Activated CD4-positive, alpha-beta T cell treated with anti-CD3 and anti-CD28 coated beads, Interleukin-2, amount 50 U/mL, for 4 hours (primary cell): ENCODE results near the gene XCL1.

Source experiments
- DNase-seq, 2 experiments: peaks; one replicate each; pipeline ENCODE4 v3.0.0-alpha.2; 2020

XCL1 gene

GRCh38 chr1:168607872-168608428, 31.5 kb downstream of the XCL1 start:
- DNase-seq = no peak

DNA sequence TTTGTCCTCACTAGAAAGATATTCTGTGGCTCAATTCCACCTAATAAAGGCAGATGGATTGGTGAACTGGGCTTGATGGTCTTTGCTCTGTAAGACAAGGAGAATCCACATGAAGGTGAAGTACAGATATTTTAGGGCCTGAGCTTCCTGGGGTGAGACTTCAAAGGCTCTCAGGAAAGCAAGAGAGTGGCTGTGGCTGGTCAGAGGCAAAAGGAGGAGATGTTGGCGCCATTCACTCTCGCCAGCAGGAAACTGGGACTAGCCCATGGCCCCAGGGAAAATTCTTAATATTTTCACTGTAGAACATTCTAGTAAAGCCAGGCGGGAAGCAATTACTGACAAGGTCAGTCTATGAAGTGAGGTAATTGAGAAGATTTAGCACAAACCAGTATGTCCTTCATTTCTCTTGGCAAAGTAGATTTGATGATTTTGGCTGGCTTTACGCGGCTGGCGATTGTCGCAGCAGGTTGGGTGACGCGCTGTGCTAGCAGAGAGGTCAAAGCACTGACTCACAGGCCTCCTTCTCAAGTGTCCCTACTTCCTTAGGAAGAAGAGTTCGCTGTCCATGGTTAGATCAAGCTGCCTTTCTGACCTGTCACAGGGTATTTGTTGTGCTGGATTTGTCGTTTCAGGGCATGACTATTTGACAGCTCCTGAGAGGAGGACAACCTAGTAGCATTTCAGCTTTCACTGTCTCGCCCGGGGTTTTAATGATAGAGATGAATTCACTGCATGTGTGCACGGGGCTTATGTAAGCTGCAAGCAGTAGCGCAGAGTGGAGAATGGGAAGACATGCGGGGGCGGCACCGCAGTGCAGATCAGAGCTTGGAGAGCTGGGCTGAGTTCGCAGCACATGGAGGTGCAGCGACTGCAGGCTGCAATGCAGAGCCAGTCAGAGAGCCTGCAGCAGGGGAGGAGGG, 32.7 kb downstream of the XCL1 start:
- no peak for DNase-seq

GRCh38 chr1:168609741-168610510, 33.5 kb downstream of the XCL1 start:
- no peak for DNase-seq

DNA sequence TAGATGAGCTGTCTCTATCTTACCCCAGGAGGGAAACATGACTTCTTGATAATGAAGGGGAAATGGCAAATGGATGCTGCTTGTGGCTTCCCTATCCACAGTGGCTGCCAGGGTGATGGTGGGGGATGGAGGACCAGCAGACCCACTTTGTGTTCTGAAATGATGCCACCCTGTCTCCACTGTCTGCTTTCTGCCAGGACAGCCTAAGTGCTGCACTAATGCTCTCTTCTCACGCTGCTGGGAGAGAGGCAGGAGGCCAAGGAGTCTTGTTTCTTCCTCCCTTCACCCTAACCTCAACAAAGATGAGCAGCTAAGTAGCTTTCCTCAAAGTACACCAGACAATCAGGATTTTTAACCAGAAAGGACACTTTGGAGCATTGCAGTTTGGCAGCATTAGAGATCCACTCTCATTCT, 36.6 kb downstream of the XCL1 start:
- DNase-seq = no peak

GRCh38 chr1:168613691-168614231, 37.4 kb downstream of the XCL1 start:
- DNase-seq = no peak

DNA sequence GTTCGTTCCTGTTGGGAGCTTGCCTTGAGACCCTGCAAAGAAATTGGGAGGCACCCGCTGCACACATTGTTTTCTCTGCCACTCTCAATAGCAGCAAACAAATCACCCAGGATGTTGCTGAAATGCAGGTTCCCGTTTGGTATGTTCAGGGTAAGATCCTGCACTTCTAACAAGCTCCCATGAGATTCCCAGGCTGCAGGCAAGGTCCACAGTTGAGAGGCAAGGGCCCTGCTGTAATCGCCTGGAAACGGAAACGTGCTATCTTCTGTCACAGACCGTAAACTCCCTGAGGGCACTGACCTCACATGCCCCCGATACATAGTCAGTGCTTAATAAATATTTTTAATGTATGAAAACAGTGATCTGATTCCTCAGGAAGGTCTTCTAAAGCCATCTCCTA, 37.8 kb downstream of the XCL1 start:
- DNase-seq = no peak

- DNase-seq = no peak
Observed at GRCh38 chr1:168615965-168616364, 39.6 kb downstream of the XCL1 start.

GRCh38 chr1:168617974-168618750, 41.8 kb downstream of the XCL1 start:
- no peak for DNase-seq

DNA sequence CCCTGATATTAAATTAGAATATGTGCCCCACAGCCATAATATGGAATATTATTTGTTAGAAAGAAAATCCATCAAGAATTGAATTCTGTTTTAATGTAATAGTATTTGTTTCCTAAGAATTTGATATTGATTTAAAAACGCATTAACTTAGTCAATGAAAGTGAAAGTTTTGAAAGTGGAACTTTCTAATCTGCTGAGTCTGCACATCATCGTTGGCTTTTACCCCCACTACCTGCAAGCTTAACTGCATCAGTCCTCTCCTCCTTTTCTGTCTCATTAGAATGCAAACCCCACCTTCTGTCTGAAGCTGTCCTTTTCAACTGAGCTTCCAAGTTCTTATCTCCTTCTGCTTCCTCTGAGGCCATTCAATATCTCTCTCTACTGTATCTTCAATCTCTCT, 42.5 kb downstream of the XCL1 start:
- DNase-seq = no peak

GRCh38 chr1:168621356-168621755, 45.0 kb downstream of the XCL1 start:
- DNase-seq = no peak

DNA sequence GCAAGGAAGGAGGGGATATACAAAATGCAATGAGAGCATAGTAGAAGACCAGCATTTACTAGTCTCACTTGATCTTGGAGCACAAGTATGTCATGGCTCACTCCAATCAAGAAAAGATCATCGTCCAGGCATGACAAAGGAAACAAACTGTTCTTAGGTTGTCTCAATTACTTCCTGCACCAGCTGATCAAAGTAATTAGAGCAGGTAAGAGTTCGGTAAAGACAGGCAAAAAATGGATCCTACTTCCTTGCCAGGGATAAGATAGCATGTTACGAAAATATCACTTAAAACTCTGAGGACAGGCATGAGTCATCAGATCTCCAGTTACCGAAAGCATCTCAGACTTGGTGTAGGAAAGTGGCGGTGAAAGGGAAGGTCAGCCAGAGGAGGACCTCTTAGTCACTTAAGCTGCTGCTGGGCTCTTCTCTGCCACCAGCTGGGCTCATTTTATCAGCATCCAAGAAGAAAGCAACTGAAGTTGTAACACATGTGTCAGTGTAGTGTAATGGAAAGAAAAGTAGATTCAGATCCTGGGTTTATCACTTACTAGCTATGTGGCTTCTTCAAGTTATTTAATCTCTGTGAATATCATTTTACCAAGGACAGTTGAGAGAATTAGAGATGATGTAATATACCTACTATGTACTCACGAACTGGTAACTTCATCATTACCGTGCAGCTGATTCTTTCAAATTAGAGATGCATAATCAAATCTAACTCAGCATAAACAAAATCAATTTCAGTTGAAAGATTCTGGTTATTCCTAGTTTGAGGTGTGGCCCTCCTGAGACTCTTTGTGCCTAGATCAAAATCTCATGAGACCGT, 46.8 kb downstream of the XCL1 start:
- DNase-seq = no peak

GRCh38 chr1:168623831-168624230, 47.4 kb downstream of the XCL1 start:
- DNase-seq = no peak

- DNase-seq = no peak
Observed at GRCh38 chr1:168626326-168626725, 49.9 kb downstream of the XCL1 start.

GRCh38 chr1:168627370-168627769, 51.0 kb downstream of the XCL1 start:
- no peak for DNase-seq

DNA sequence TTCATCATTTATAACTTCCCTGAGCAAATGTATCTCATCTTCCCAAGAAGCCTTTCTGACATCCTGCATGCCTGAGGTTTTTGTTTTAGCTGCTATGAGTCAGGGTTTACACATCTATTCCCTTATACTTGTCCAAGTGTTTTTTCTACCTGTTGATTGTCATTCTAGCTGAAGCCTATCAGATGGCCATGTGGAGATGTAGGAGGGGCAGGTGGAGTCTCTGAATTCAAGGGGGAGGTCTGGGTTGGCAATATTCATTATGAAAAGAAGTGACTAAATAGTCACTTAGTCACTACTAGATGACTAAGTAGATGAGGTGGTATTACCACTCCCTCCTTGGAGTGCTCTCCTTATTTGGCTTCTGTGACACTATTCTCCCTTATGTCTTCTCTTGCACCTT, 52.4 kb downstream of the XCL1 start:
- no peak for DNase-seq

DNA sequence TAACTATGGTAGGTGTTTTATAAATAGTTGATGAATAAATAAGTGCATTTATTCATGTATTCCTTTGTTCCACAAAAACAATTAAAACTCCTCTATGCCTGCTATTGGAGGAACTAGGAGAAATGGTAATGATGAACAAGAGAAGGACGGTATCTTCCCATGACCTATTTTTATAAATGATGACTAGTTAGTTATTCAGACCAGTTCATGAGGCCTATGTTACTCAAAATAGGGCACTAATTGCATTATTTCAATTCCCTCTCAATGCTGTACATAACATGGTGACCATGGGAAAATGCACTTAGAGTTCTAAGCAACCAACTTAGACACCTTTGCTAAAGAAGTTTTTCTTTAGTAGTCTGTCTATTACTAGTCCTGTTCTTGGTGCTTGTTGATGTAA, 53.1 kb downstream of the XCL1 start:
- no peak for DNase-seq
